HG03175 (cell line): ENCODE measurements around the gene NSUN7.
"Not testable (repeated sequence)": the region's sequence is repeated elsewhere in the genome, so short reads cannot be mapped to it uniquely, and the experiment has no call there.

Source experiments
- ATAC-seq: cut with Tn5 transposase; IDR thresholded peaks from one replicate; pipeline ENCODE4 v1.9.1; 2021; ENCODE audit warnings: mild to moderate bottlenecking, moderate library complexity; ENCODE audit not compliant: unreplicated experiment

NSUN7 gene, protein sequence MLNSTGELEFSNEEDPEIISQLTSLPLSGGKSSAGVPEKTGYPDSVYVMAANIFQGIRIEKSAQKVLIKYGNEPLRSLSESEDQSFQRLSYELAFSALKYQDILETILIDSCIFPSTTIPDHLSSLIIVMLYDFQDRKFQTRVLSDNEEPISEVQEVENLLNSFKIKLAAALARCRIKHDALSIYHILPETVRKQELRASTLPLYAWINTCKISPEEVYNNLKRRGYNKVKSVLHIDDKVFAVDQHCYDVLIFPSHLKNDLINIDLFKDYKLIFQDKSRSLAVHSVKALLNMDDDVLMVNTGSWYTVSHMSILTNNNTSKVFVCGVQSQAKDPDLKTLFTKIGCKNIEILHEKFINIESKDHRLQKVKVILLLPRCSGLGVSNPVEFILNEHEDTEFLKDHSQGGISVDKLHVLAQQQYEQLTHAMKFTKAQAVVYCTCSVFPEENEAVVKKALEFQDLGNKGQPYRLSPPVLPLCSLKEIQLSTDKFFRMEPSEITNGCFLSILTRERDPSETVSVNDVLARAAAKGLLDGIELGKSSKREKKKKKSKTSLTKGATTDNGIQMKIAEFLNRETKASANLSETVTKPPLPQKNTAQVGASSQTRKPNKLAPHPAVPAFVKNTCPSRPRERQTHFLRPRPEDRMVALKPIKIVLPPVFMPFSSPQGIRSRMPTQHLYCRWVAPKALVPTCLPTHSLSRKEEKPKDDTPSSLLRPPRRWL

GRCh38 chr4:40749717-40750460 lies at the start of gene NSUN7:
NSUN7 (plus strand) TSS chr4:40749955; CDS start chr4:40750694, 739 bp downstream.
- ATAC-seq, result no peak

- ATAC-seq, result no peak
These were observed 47.5 kb upstream of the NSUN7 start for GRCh38 chr4:40702137-40702799.

- no peak for ATAC-seq
These were observed 47.0 kb upstream of the NSUN7 start for GRCh38 chr4:40702800-40703151.

DNA sequence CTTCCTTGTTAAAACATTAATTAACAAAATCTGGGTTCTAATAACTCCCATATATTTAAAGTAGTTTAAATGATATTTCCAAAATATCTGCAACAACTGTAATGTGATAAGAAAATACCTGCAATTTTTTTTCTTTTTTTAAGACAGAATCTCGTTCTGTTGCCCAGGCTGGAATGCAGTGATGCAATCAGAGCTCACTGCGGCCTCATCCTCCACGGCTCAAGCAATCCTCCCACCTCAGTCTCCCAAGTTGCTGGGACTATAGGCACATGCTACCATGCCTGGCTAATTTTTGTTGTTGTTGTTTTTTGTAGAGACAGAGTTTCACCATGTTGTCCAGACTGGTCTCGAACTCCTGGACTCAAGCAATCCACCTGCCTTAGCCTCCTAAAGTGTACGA lies 45.7 kb upstream of the NSUN7 start:
- no peak for ATAC-seq

DNA sequence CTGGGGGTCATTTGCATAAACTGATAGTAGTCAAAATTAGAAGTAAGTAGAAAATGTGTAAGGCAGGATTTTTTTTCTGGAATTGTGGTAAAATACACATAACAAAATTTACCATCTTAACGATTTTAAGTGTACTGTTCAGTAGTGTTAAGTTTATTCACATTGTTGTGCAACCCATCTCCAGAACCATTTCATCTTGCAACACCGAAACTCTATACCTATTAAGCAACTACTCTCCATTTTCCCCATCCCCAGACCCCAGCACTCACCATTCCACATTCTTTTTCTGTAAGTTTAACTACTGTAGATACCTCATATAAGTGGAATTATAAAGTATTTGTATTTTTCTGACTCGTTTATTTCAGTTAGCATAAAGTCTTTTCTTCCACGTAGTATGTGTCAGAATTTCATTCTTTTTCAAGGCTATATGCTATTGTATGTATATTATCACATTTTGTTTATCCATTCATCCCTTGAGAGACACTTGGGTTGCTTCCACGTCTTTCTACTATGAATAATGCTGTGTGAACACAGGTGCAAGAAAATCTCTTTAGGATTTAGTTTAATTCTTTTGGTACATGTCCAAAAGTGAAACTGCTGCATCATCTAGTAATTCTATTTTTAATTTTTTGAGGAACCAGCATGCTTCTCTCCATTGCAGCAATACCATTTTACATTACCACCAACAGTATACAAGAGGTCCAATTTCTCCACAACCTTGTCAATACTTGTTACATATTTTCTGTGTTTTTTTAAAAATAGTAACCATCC lies 39.1 kb upstream of the NSUN7 start:
- no peak for ATAC-seq

DNA sequence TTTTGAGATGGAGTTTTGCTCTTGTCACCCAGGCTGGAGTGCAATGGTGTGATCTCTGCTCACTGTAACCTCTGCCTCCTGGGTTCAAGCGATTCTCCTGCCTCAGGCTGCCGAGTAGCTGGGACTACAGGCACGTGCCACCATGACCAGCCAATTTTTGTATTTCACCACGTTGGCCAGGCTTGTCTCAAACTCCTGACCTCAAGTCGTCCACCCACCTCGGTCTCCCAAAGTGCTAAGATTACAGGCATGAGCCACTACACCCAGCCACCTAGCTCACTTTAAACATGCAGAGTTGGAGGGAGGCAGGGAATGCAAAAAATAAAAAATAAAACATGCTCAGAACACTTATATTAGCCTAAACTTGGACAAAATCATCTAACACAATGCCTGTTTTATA lies 36.8 kb upstream of the NSUN7 start:
- not testable (repeated sequence) for ATAC-seq

- no peak for ATAC-seq
These were observed 36.0 kb upstream of the NSUN7 start for GRCh38 chr4:40713798-40714197.

DNA sequence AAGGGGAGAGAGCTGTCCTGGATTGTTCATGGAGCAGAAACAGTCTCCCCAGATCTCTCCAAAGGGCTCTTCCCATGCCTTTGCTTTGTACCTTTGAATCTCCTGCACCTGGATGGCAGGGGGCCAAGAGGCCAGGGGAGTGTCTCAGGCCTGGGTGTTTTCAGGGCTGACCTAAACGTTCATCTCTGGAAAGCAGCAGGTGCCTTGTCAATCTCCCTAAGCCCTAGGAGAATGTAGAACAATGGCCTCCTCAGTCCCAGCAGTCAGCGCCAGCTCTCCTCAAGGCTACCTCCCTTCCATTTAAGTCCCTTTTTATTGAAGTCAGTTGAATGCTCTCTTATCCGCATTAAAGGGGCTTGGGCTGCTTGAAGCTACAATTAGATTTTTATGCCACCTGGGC lies 31.2 kb upstream of the NSUN7 start:
- ATAC-seq, result no peak

DNA sequence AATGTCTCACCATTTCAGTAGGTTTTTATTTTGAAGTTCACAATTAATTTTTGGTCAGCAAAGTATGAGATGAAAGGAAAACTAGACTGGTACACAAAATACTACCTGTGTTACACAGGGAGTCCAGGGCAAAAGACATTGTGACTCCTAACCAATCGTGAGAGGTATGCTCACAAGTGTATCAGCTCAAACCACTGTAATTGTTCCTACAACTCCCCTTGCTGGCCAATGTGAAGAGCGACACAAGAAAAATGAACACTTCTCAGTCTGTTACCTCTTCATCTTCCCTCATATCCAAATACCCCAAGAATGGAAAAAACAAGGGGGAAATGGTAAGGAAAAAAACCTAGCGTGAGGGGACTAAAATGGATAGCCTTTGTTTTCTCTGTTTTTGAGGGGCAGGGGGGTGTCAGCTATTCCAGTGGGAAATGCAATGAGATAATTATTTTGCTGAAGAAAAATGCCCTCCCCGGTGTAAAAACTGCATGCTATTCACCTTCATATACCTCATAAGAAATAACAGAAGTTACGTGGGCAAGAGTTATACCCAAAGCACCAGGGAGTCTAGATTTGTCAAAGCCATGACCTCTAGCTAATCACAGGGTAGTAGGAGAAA lies 30.6 kb upstream of the NSUN7 start:
- peak; percentile 60 for ATAC-seq

- ATAC-seq, result no peak
These were observed 29.4 kb upstream of the NSUN7 start for GRCh38 chr4:40720351-40720750.

DNA sequence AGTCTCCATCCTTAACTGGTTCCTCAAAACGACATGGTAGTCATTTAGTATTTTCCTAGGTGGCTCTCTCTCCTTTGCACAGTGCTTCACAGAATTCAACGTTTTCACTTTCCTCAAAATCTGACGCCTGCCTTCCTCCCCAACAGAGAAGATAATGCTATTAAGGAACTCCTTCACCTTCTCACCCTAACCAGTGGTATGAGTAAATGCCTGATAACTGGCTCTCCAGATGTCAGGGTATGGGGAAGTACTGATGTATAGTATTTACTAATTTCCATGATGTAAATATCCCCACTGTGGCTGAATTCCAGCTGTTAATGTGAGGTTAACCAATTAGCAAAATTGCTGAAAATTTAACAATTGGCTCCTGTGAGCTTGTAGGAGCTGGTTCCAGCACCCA lies 28.8 kb upstream of the NSUN7 start:
- ATAC-seq, result no peak

DNA sequence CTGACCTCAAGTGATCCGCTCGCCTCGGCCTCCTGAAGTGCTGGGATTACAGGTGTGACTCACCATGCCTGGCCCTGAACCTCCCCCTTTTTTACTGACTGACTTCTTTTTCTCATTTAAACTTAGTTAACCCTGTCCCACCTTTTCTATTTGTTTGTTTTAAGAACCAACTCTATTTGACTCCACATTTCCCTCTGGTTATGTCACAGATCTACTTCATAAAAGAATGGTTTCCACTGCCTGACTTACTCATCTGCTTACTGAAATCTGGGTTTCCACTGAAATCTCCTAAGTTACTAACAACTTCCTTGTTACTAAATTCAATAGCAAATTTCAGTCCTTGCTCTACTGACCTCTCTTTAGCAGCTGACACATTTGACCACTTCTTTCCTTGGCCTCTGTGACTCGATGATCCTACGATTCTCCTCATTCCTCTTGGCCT lies 28.0 kb upstream of the NSUN7 start:
- ATAC-seq, result no peak

GRCh38 chr4:40722576-40723161 lies 27.1 kb upstream of the NSUN7 start:
- peak; percentile 85 for ATAC-seq

DNA sequence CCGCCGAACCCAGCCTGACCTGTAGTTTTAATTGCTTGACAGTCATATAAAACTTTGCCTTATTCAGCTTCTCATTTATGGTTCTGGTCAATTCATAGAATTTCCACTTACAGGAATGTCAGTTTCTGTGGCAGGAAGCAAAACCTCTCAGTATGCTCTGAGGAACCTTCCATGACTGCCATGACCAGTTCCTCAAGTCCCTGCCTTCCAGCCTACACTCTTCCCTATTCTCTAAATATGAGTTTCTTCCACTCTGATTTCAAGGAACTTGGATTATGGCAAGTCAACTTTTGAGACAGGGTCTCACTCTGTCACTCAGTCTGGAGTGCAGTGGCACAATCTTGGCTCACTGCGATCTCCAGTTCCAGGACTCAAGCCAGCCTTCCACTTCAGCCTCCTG lies 26.0 kb upstream of the NSUN7 start:
- no peak for ATAC-seq

GRCh38 chr4:40728333-40728732 lies 21.4 kb upstream of the NSUN7 start:
- ATAC-seq, result no peak

DNA sequence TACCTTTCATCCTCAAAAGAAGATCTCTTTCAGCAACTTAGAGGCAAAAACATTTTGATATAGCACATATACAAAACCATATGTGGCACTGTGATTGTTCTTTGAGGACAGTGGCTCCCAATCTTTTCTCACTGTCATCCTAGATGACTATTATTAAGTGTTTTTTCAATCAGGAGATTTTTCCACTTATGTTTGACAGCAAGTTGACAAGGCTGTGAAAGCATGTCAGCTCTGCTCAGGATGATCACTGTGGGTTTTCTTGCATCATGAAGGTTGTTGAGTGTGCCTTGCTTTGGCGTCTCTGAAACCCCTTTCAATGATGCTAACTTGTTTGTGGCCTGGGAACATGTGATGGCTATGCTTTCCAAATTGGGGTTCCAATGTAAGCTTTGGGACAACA lies 20.2 kb upstream of the NSUN7 start:
- ATAC-seq, result no peak

DNA sequence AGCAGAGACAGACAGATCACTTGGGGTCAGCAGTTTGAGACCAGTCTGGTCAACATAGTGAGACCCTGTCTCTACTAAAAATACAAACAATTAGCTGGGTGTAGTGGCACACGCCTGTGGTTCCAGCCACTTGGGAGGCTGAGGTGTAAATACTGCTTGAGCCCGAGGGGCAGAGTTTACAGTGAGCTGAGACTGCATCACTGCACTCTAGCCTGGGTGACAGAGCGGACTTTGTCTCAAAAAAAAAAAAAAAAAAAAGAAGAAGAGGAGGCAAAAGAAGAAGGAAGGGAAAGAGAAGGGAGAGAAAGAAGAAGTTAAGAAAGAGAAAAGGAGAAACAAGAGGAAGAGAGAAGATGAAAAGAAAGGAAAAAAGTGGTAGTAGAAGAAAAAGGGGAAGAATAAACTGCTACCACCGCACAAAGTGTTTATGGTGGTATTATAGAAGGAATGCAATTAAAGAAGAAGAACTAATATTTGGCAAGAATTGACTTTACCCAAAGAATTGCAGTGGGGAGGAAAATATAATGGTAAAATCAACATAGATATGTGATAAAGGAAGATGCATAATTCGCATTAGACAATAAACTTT lies 19.6 kb upstream of the NSUN7 start:
- ATAC-seq, result no peak

DNA sequence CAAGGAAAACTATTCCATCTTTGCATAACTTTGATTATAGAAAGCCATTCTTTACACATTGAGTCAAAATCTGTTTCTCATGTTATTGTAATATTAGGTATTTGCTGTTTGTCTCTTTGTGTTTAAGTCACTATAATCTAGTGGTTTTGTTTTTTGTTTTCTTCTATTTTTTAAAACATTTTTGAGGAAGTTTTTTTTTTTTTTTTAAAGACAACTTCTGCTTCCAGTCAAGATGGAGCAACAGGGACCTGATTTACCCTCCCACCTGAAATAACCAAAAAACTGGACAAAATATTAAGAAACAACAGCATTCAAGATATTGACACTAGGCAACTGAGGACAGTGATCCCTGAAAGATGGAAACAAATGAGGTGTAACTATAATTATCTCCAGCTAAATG lies 18.4 kb upstream of the NSUN7 start:
- no peak for ATAC-seq

GRCh38 chr4:40731792-40732245 lies 17.9 kb upstream of the NSUN7 start:
- ATAC-seq, result peak; percentile 86
